ENCODE measurements around the gene PERM1. TPM values are rescaled to one million over a fixed set of nuclear protein-coding genes. Genes with fewer than 3 reads are reported as not detected.

Gene PERM1
- total and polyA plus RNA-seq, 2 donors (not counting 1 experiment from before 2014, with no cell fraction given): not detected

GRCh38 chr1:1025730-1026129 is 43.8 kb upstream of the PERM1 start:
- H3K9me3 Mint-ChIP-seq (ENCODE audit: insufficient read depth): no peaks in the 10 kb centered on the region
- H3K4me2 ChIP-seq (replicated peaks; ENCODE audit: low read depth, low read length, poor library complexity, severe bottlenecking): no peak overlapping the region

More at GRCh38 chr1:1025730-1026129, 43.8 kb upstream of the PERM1 start:
- Histone ChIP-seq H3K36me3 (replicated peaks in 1 of 2; ENCODE audit: control extremely low read depth in 1 of 2, control insufficient read depth in 1 of 2, extremely low read depth in 1 of 2, insufficient read depth in 2 of 2, low read length in 1 of 2) (no peaks in the 10 kb centered on the region), H3K4me3 (ENCODE audit: control extremely low read depth in 1 of 5, extremely low read depth in 1 of 5, insufficient read depth in 1 of 5, low read depth in 2 of 5, low read length in 4 of 5) (no peak overlapping the region), H3K4me1 (ENCODE audit: control insufficient read depth in 2 of 2, insufficient read depth in 2 of 2, low read length in 2 of 2) (peaks cover 4 to 11% of the 10 kb centered on the region in 2 donors), H2AFZ (ENCODE audit: insufficient read depth, low read depth, low read length, poor library complexity, severe bottlenecking) (no peak overlapping the region), H3K79me2 (ENCODE audit: control insufficient read depth, insufficient read depth, low read length) (no peaks in the 10 kb centered on the region), H3K9me3 (ENCODE audit: control extremely low read depth in 1 of 3, control insufficient read depth in 2 of 3, insufficient read depth in 1 of 3, low read length in 2 of 3) (no peaks in the 10 kb centered on the region), H4K20me1 (ENCODE audit: control insufficient read depth, insufficient read depth, low read length, poor library complexity, severe bottlenecking) (no peaks in the 10 kb centered on the region), H3K27me3 (replicated peaks in 1 of 4; ENCODE audit: control extremely low read depth in 1 of 4, control insufficient read depth in 3 of 4, insufficient read depth in 4 of 4, low read length in 3 of 4) (peaks cover 0 to 22% (median 6%) of the 10 kb centered on the region in 4 experiments), H3K27ac (ENCODE audit: low read length in 2 of 2) (no peak overlapping the region), H3K9ac (ENCODE audit: low read length) (no peak overlapping the region)
- ATAC-seq (ENCODE audit: low read depth) (no peak), DNase-seq (no peak)
- intact Hi-C loops (cut with micrococcal nuclease): no loop called here
- ChIA-PET CTCF (interaction anchor here (1.3 kb wide), 1 partner anchor 14 kb away, joined by 3 read pairs; no protein-coding TSS in a partner anchor), POLR2A (no interaction called here)
- no peak overlapping the region for H3K4me3 Mint-ChIP-seq
- TF ChIP-seq CTCF (IDR thresholded peaks at IDR 0.05): no peak
- TF ChIP-seq EZH2 (IDR thresholded peaks at IDR 0.05; ENCODE audit: borderline replicate concordance, insufficient read depth, low read depth, low read length, poor library complexity, severe bottlenecking): no peak
- 95% methylated on average over 3 of the region's 10 CpGs for WGBS (ENCODE audit: insufficient coverage)
- peaks cover 1% of the 10 kb centered on the region for H3K4me1 Mint-ChIP-seq
- H3K27me3 Mint-ChIP-seq: no peaks in the 10 kb centered on the region
- H3K27ac Mint-ChIP-seq: no peak overlapping the region
